Keratinocyte (primary cell): ENCODE results near the gene ERVH48-1. TPM values are rescaled to one million over a fixed set of nuclear protein-coding genes. Genes with fewer than 3 reads are reported as not detected.
"Not testable (repeated sequence)": the region's sequence is repeated elsewhere in the genome, so short reads cannot be mapped to it uniquely, and the experiment has no call there.

Source experiments
- DNase-seq: peaks from one replicate; pipeline ENCODE4 v3.0.0-alpha.2; 2011; ENCODE audit warnings: low read depth, missing footprints, low spot score
- FAIRE-seq: peaks from 2 replicates; lab custom pipeline; 2011; peaks lifted over from hg19 to GRCh38; lab: Jason Lieb, UNC
- H2AFZ ChIP-seq: 2 replicates; pipeline ENCODE4 v1.6.0; 2012; ENCODE audit warnings: low read length, control low read depth, inconsistent platforms; ENCODE audit not compliant: control insufficient read depth
- H3K27ac ChIP-seq: 2 replicates; pipeline ENCODE4 v1.5.1; 2011; ENCODE audit warnings: low read length; ENCODE audit not compliant: control insufficient read depth, insufficient read depth
- H3K27me3 ChIP-seq: 3 replicates; pipeline ENCODE4 v1.6.0; 2011; ENCODE audit warnings: low read length; ENCODE audit not compliant: control insufficient read depth, insufficient read depth; ENCODE audit errors: extremely low read depth
- H3K36me3 ChIP-seq, 2 experiments: 2 replicates in 1 of 2; 3 replicates in 1 of 2; pipeline ENCODE4 v1.5.1; 2011; ENCODE audit warnings: low read length in 2 of 2, mild to moderate bottlenecking in 1 of 2; ENCODE audit not compliant: control insufficient read depth in 2 of 2, insufficient read depth in 2 of 2; ENCODE audit errors: extremely low read depth in 1 of 2
- H3K4me1 ChIP-seq: 3 replicates; pipeline ENCODE4 v1.5.1; 2011; ENCODE audit warnings: low read length; ENCODE audit not compliant: control insufficient read depth, insufficient read depth; ENCODE audit errors: extremely low read depth
- H3K4me2 ChIP-seq: 3 replicates; pipeline ENCODE4 v1.6.0; 2011; ENCODE audit warnings: low read depth, low read length; ENCODE audit not compliant: control insufficient read depth, insufficient read depth; ENCODE audit errors: extremely low read depth
- H3K4me3 ChIP-seq, 3 experiments: fragments of 200-600 bp in 1 of 3; sonication (generic) in 1 of 3; 2 replicates in 2 of 3; 3 replicates in 1 of 3; pipeline ENCODE4 v1.5.1; 2011 to 2016; ENCODE audit warnings: low read length in 3 of 3, mild to moderate bottlenecking in 3 of 3, control low read depth in 2 of 3, inconsistent platforms in 1 of 3, low read depth in 1 of 3, mixed read lengths in 1 of 3, mixed run types in 1 of 3, moderate library complexity in 1 of 3; ENCODE audit not compliant: control insufficient read depth in 2 of 3, insufficient read depth in 2 of 3; ENCODE audit errors: extremely low read depth in 1 of 3
- H3K79me2 ChIP-seq: 2 replicates; pipeline ENCODE4 v1.6.0; 2012; ENCODE audit warnings: low read length; ENCODE audit not compliant: control insufficient read depth, insufficient read depth
- H3K9ac ChIP-seq: 3 replicates; pipeline ENCODE4 v1.6.0; 2011; ENCODE audit warnings: low read length; ENCODE audit not compliant: control insufficient read depth, insufficient read depth; ENCODE audit errors: extremely low read depth
- H3K9me1 ChIP-seq: 3 replicates; pipeline ENCODE4 v1.6.0; 2011; ENCODE audit warnings: low read length; ENCODE audit not compliant: control insufficient read depth, insufficient read depth; ENCODE audit errors: extremely low read depth
- H3K9me3 ChIP-seq: 2 replicates; pipeline ENCODE4 v1.5.1; 2012; ENCODE audit warnings: low read depth, low read length; ENCODE audit not compliant: control insufficient read depth
- H4K20me1 ChIP-seq: 3 replicates; pipeline ENCODE4 v1.6.0; 2011; ENCODE audit warnings: low read length; ENCODE audit not compliant: control insufficient read depth, insufficient read depth; ENCODE audit errors: extremely low read depth
- CTCF ChIP-seq, 3 experiments: IDR thresholded peaks in 1 of 3; conservative IDR thresholded peaks in 1 of 3; optimal IDR thresholded peaks in 1 of 3; 2 replicates in 2 of 3; 3 replicates in 1 of 3; pipeline versions ENCODE3 to v1.5.1; 2011; ENCODE audit warnings: low read length in 3 of 3, mild to moderate bottlenecking in 3 of 3, moderate library complexity in 2 of 3, control low read depth in 1 of 3, inconsistent platforms in 1 of 3; ENCODE audit not compliant: insufficient read depth in 2 of 3; ENCODE audit errors: extremely low read depth in 1 of 3
- EZH2 ChIP-seq: IDR thresholded peaks from one replicate; pipeline ENCODE4 v1.6.1; 2012; ENCODE audit warnings: inconsistent platforms, mild to moderate bottlenecking, low read length, moderate library complexity
- dilution Hi-C: fragments of 300-500 bp; cut with MboI; formaldehyde crosslinking; loops from one replicate; pipeline ENCODE4 v1.7.0; 2020; ENCODE audit warnings: low sequenced_read_pairs; ENCODE audit not compliant: extremely low pct_ligation_motif_present
- polyA plus RNA-seq, 5 experiments: library from polyadenylated mRNA; depleted of rRNA in 3 of 5; stranded (reverse) in 3 of 5; stranded (forward) in 1 of 5; unstranded in 1 of 5; fragments of >200 nt; gene quantifications; 1 replicate in 1 of 5; 2 replicates in 3 of 5; 3 replicates in 1 of 5; pipeline versions ENCODE4 v1.2.1 to v1.2.3, GENCODE V29; 2011 to 2012; ENCODE audit warnings: missing spikeins in 2 of 5, low read depth in 1 of 5, low replicate concordance in 1 of 5

Gene ERVH48-1
- polyA plus RNA-seq, 1 donor (not counting 4 experiments of a cell fraction or from before 2014, with no cell fraction given) = 0.03 TPM

- Histone ChIP-seq H3K36me3 (no peaks in the 10 kb centered on the region), H3K9me1 (no peaks in the 10 kb centered on the region), H3K79me2 (peaks cover 9% of the 10 kb centered on the region), H3K27me3 (no peaks in the 10 kb centered on the region), H2AFZ (no peak overlapping the region), H3K4me2 (no peak overlapping the region), H3K4me3 (no peak overlapping the region), H3K9ac (no peak overlapping the region), H3K4me1 (peaks cover 13% of the 10 kb centered on the region), H4K20me1 (no peaks in the 10 kb centered on the region), H3K27ac (no peak overlapping the region), H3K9me3 (no peaks in the 10 kb centered on the region)
- TF ChIP-seq EZH2 (no peak), CTCF (optimal IDR thresholded peaks at IDR 0.05 in 1 of 3, IDR thresholded peaks at IDR 0.05 in 1 of 3, conservative IDR thresholded peaks at IDR 0.05 in 1 of 3; ENCODE audit: extremely low read depth in 1 of 3, insufficient read depth in 2 of 3, low read length in 3 of 3) (no peak)
- DNase-seq = no peak
- dilution Hi-C loops = no loop called here
- no peak for FAIRE-seq
Measured at GRCh38 chr21:42970946-42971653, 45.7 kb upstream of the ERVH48-1 start.

- Histone ChIP-seq H3K9me1 (no peaks in the 10 kb centered on the region), H3K27ac (no peak overlapping the region), H4K20me1 (no peaks in the 10 kb centered on the region), H3K36me3 (no peaks in the 10 kb centered on the region), H3K4me3 (no peak overlapping the region), H3K4me1 (peaks cover 10% of the 10 kb centered on the region), H3K9ac (no peak overlapping the region), H3K27me3 (no peaks in the 10 kb centered on the region), H3K79me2 (no peaks in the 10 kb centered on the region), H3K9me3 (no peaks in the 10 kb centered on the region), H2AFZ (no peak overlapping the region), H3K4me2 (no peak overlapping the region)
- DNase-seq (no peak), FAIRE-seq (no peak)
- dilution Hi-C loops = no loop called here
- TF ChIP-seq EZH2 = no peak
- no peak for TF ChIP-seq CTCF (optimal IDR thresholded peaks at IDR 0.05 in 1 of 3, IDR thresholded peaks at IDR 0.05 in 1 of 3, conservative IDR thresholded peaks at IDR 0.05 in 1 of 3; ENCODE audit: extremely low read depth in 1 of 3, insufficient read depth in 2 of 3, low read length in 3 of 3)
Measured at GRCh38 chr21:42969193-42969600, 43.8 kb upstream of the ERVH48-1 start.

GRCh38 chr21:42967616-42968015, 42.2 kb upstream of the ERVH48-1 start:
- H3K79me2 ChIP-seq, H3K4me1 ChIP-seq, H2AFZ ChIP-seq, H3K4me2 ChIP-seq, H3K36me3 ChIP-seq, H3K9me3 ChIP-seq, dilution Hi-C loops, H3K27ac ChIP-seq, H3K9ac ChIP-seq, H3K4me3 ChIP-seq, FAIRE-seq, DNase-seq, H3K27me3 ChIP-seq, H3K9me1 ChIP-seq, H4K20me1 ChIP-seq: not testable (repeated sequence)
